Breast epithelium (tissue), 4 donors: ENCODE measurements around the gene CLN6. TPM values are rescaled to one million over a fixed set of nuclear protein-coding genes. Genes with fewer than 3 reads are reported as not detected.
"Not testable (repeated sequence)": the region's sequence is repeated elsewhere in the genome, so short reads cannot be mapped to it uniquely, and the experiment has no call there.

ENCODE experiments used
- DNase-seq, 2 donors: peaks; one replicate each; pipeline ENCODE4 v3.0.0-alpha.2; 2019; ENCODE audit warnings: low spot score in 2 of 2
- H3K27ac ChIP-seq, 2 donors: fragments of 200-600 bp; sonication (generic) in 1 of 2; one replicate each; pipeline ENCODE4 v1.5.1; 2016 to 2019; ENCODE audit warnings: mild to moderate bottlenecking in 1 of 2
- H3K27me3 ChIP-seq, 2 donors: fragments of 200-600 bp; sonication (generic) in 1 of 2; one replicate each; pipeline versions ENCODE4 v1.5.1 to v1.6.0; 2017 to 2019; ENCODE audit warnings: control low read depth in 1 of 2, mild to moderate bottlenecking in 1 of 2
- H3K36me3 ChIP-seq: fragments of 200-600 bp; one replicate; pipeline ENCODE4 v1.5.1; 2019
- H3K4me1 ChIP-seq, 2 donors: fragments of 200-600 bp; sonication (generic); one replicate each; pipeline ENCODE4 v1.5.1; 2016 to 2019; ENCODE audit warnings: control low read depth in 1 of 2
- H3K4me3 ChIP-seq, 3 donors: fragments of 200-600 bp; sonication (generic); 1 replicate in 2 of 3; 2 replicates in 1 of 3; pipeline ENCODE4 v1.5.1; 2016 to 2019; ENCODE audit warnings: mild to moderate bottlenecking in 3 of 3, moderate library complexity in 2 of 3
- H3K9me3 ChIP-seq, 2 donors: fragments of 200-600 bp; sonication (generic) in 1 of 2; one replicate each; pipeline ENCODE4 v1.5.1; 2016 to 2019; ENCODE audit warnings: control low read depth in 1 of 2
- CTCF ChIP-seq, 3 donors: fragments of 450-650 bp; IDR thresholded peaks; one replicate each; pipeline ENCODE4 v1.5.1; 2016 to 2017; ENCODE audit warnings: antibody characterized with exemption in 3 of 3, mild to moderate bottlenecking in 3 of 3, moderate library complexity in 3 of 3
- POLR2A ChIP-seq: fragments of 450-650 bp; IDR thresholded peaks from one replicate; pipeline ENCODE4 v1.6.1; 2016; ENCODE audit warnings: antibody characterized with exemption, mild to moderate bottlenecking, moderate library complexity
- POLR2AphosphoS5 ChIP-seq, 3 donors: sonication (generic); formaldehyde crosslinking; IDR thresholded peaks; one replicate each; pipeline ENCODE4 v1.6.1; 2017; ENCODE audit warnings: antibody characterized with exemption in 3 of 3
- intact Hi-C: fragments of 100-400 bp; cut with DNase I; formaldehyde crosslinking; loops from one replicate; pipeline ENCODE4 v1.15.1; 2023; ENCODE audit warnings: low total_unique reads
- total RNA-seq, 3 donors: library from RNA; depleted of rRNA; stranded (reverse); fragments of >200 nt; gene quantifications; one replicate each; pipeline ENCODE4 v1.1.0, GENCODE V29; 2016

CLN6 gene
- total RNA-seq, 3 donors from 2014 or later = 16.5 to 23.1 (median 18.4) TPM

- Histone ChIP-seq H3K4me3 (no peak overlapping the region), H3K4me1 (no peaks in the 10 kb centered on the region), H3K36me3 (no peaks in the 10 kb centered on the region), H3K27ac (no peak overlapping the region), H3K27me3 (no peaks in the 10 kb centered on the region), H3K9me3 (peaks cover 0 to 2% of the 10 kb centered on the region in 2 donors)
- intact Hi-C loops = loop anchor here (5.0 kb wide), 1 partner anchor 1432 kb away; no protein-coding TSS in a partner anchor
- no peak for TF ChIP-seq CTCF (IDR thresholded peaks at IDR 0.05)
- no peak for TF ChIP-seq POLR2A
- TF ChIP-seq POLR2AphosphoS5 (IDR thresholded peaks at IDR 0.05) = no peak
- no peak for DNase-seq
Observed at GRCh38 chr15:68239025-68239424, 9.5 kb upstream of the CLN6 start.

- Histone ChIP-seq H3K9me3 (no peaks in the 10 kb centered on the region), H3K36me3 (no peaks in the 10 kb centered on the region), H3K27ac (no peak overlapping the region), H3K27me3 (no peaks in the 10 kb centered on the region), H3K4me3 (no peak overlapping the region), H3K4me1 (no peaks in the 10 kb centered on the region)
- intact Hi-C loops = loop anchor here (5.0 kb wide), 1 partner anchor 1428 kb away; no protein-coding TSS in a partner anchor
- TF ChIP-seq CTCF (IDR thresholded peaks at IDR 0.05) (no peak), POLR2A (no peak), POLR2AphosphoS5 (IDR thresholded peaks at IDR 0.05) (no peak)
- no peak for DNase-seq
Observed at GRCh38 chr15:68235022-68235421, 5.5 kb upstream of the CLN6 start.

- DNase-seq, H3K36me3 ChIP-seq, H3K9me3 ChIP-seq, H3K4me3 ChIP-seq, H3K27ac ChIP-seq, H3K4me1 ChIP-seq, H3K27me3 ChIP-seq, intact Hi-C loops: not testable (repeated sequence)
Observed at GRCh38 chr15:68234520-68234919, 5.0 kb upstream of the CLN6 start.

- H3K9me3 ChIP-seq = no peaks in the 10 kb centered on the region
- H3K27me3 ChIP-seq = no peaks in the 10 kb centered on the region
- intact Hi-C loops = no loop called here
- DNase-seq = no peak
- no peak overlapping the region for H3K4me3 ChIP-seq
- no peak overlapping the region for H3K27ac ChIP-seq
- no peaks in the 10 kb centered on the region for H3K4me1 ChIP-seq
- H3K36me3 ChIP-seq = no peaks in the 10 kb centered on the region
- TF ChIP-seq POLR2AphosphoS5 (IDR thresholded peaks at IDR 0.05) = no peak
- TF ChIP-seq CTCF (IDR thresholded peaks at IDR 0.05) = no peak
- no peak for TF ChIP-seq POLR2A
Observed at GRCh38 chr15:68234060-68234459, 4.5 kb upstream of the CLN6 start.

GRCh38 chr15:68232937-68233336, 3.4 kb upstream of the CLN6 start:
- no peaks in the 10 kb centered on the region for H3K36me3 ChIP-seq
- no peak overlapping the region for H3K27ac ChIP-seq
- peaks cover 5 to 8% of the 10 kb centered on the region in 2 donors for H3K4me1 ChIP-seq
- no peak for DNase-seq
- H3K27me3 ChIP-seq = no peaks in the 10 kb centered on the region
- H3K4me3 ChIP-seq = no peak overlapping the region
- no peak for TF ChIP-seq POLR2AphosphoS5 (IDR thresholded peaks at IDR 0.05)
- TF ChIP-seq CTCF (IDR thresholded peaks at IDR 0.05) = no peak
- no peak for TF ChIP-seq POLR2A
- intact Hi-C loops = no loop called here
- no peaks in the 10 kb centered on the region for H3K9me3 ChIP-seq

- Histone ChIP-seq H3K4me3 (no peak overlapping the region), H3K27me3 (no peaks in the 10 kb centered on the region), H3K4me1 (peaks cover 5 to 9% of the 10 kb centered on the region in 2 donors), H3K27ac (no peak overlapping the region), H3K9me3 (no peaks in the 10 kb centered on the region), H3K36me3 (no peaks in the 10 kb centered on the region)
- TF ChIP-seq POLR2AphosphoS5 (IDR thresholded peaks at IDR 0.05) (no peak), POLR2A (no peak), CTCF (IDR thresholded peaks at IDR 0.05) (no peak)
- intact Hi-C loops = no loop called here
- no peak for DNase-seq
Observed at GRCh38 chr15:68232449-68232848, 2.9 kb upstream of the CLN6 start.
